Body of pancreas (tissue), 4 donors: ENCODE measurements around the gene DAB1.

Experiments used
- CTCF ChIP-seq, 7 experiments: fragments of 450-650 bp in 4 of 7; fragments of 200-600 bp in 3 of 7; sonication (generic) in 3 of 7; IDR thresholded peaks; one replicate each; pipeline ENCODE4 v1.5.1; 2016 to 2019; ENCODE audit warnings: antibody characterized with exemption in 7 of 7
- POLR2A ChIP-seq, 3 donors: fragments of 450-650 bp; IDR thresholded peaks; one replicate each; pipeline ENCODE4 v1.6.1; 2016; ENCODE audit warnings: antibody characterized with exemption in 3 of 3, mild to moderate bottlenecking in 2 of 3

GRCh38 chr1:57289781-57290180, 134.1 kb downstream of the DAB1 start:
- TF ChIP-seq CTCF (IDR thresholded peaks at IDR 0.05) (no peak), POLR2A (IDR thresholded peaks at IDR 0.05) (no peak)
